ENCODE data around the gene FUT7.

Gene FUT7

DNA sequence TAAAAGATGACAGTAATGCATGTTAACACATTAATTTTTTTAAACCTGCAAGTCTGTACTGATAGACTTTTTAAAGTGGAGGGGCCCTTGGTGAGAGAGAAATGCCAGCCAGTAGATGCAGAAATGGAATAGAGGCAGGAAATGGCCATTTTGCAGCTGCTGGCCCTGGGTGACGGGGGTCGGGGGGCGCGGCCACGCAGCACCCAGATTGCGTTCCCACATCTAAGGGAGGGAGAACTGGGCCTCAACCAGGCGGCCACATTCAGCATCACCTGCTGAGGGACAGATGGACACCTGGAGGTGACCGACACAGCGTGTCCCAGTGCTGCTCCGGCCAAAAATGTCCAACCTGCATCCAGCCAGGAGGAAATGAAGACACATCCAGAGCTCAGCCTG lies 29.2 kb downstream of the FUT7 start:
- no peak for TF ChIP-seq JUND (IDR thresholded peaks at IDR 0.05; ENCODE audit: low read depth)
- in situ Hi-C loops (cut with HindIII; ENCODE audit: low pct_unique_long_range_greater_than_20kb, low sequenced_read_pairs), result no loop called here
- DNase-seq (ENCODE audit: low read depth in 1 of 2, low spot score in 1 of 2), result no peak

DNA sequence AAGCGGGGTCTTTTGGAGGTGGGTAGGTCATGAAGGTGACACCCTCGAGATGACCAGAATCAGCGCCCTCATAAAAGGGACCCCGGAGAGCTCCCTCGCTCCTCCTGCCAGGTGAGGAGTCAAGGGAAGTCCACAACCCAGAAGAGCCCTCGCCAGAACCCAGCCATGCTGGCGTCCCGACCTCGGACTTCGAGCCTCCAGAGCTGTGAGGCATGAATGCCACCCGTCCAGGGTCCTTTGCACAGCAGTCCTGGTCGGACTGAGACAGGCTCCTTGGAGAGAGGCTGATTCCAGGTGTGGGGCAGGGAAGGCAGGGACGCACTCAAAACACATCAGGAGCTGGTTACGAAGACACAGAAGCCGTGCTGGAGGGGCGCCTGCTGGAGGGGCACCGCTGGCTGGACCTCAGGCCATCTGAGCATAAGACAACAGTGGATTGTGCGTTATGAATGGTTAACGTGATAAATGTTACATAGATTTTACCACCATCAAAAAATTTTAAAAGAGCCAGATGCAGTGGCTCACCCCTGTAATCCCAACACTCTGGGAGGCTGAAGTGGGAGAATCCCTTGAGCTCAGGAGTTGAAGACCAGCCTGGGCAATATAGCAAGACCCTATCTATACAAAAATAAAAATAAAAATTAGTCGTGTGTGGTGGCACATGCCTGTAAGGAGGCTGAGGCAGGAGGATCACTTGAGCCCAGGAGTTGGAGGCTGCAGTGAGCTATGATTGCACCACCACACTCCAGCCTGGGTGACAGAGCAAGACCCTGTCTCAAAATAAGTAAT lies 29.8 kb downstream of the FUT7 start:
- in situ Hi-C loops (cut with HindIII; ENCODE audit: low pct_unique_long_range_greater_than_20kb, low sequenced_read_pairs), result no loop called here
- no peak for TF ChIP-seq JUND (IDR thresholded peaks at IDR 0.05; ENCODE audit: low read depth)
- no peak for DNase-seq (ENCODE audit: low read depth in 1 of 2, low spot score in 1 of 2)

DNA sequence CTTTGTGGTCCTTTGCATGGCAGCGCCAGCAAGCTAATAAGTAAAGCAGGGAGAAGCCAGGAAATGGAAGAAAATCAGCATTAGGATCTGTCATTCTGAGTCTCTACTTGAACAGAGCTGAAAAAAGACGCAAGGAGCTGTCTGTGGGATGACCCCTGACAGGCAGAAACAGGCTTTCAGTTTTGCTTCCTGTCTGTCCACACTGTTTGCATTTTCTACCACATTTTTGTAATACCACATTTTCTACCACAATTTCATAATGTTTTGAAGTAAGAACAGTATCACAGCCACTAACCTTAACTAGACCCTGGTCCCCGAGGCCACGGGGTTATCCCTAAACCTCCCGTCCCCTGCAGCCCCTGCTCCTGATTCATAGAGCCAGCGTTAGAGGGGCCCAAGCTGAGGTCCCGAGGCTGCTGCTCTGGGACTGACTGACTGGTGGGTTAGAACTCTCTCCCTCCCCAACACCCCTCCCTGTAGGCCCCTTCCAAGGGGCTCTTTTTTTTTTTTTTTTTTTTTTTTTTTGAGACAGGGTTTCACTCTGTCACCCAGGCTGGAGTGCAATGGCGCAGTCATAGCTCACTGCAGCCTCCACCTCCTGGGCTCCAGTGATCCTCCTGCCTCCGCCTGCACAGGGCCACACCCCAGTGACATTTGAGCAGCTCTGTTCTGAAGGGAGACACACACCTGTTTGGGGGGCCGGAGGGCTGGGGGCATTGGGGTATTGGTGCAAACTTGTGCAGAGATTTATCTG lies 31.5 kb downstream of the FUT7 start:
- no peak for TF ChIP-seq JUND (IDR thresholded peaks at IDR 0.05; ENCODE audit: low read depth)
- in situ Hi-C loops (cut with HindIII; ENCODE audit: low pct_unique_long_range_greater_than_20kb, low sequenced_read_pairs), result no loop called here
- no peak for DNase-seq (ENCODE audit: low read depth in 1 of 2, low spot score in 1 of 2)

DNA sequence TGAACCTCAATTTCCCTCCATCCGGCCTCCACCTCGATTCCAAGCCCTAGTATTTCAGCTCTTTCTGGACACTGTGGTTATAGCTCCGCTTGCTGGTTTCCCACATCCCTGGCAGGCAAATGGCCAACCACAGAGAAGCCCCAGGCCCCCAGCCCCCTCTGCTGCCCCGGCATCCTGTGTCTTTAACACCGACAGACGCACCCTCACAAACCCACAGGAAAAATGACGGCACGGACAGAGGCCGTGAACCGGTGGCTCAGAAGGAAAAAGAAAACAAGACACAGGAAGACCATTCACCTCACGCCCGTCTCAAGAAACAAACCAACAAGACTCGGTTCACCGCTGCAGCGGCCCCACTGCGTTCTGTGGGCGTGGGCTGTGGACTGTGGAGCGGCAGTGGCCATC lies 34.1 kb downstream of the FUT7 start:
- DNase-seq (ENCODE audit: low read depth in 1 of 2, low spot score in 1 of 2), result no peak
- TF ChIP-seq JUND (IDR thresholded peaks at IDR 0.05; ENCODE audit: low read depth), result no peak
- in situ Hi-C loops (cut with HindIII; ENCODE audit: low pct_unique_long_range_greater_than_20kb, low sequenced_read_pairs), result no loop called here

DNA sequence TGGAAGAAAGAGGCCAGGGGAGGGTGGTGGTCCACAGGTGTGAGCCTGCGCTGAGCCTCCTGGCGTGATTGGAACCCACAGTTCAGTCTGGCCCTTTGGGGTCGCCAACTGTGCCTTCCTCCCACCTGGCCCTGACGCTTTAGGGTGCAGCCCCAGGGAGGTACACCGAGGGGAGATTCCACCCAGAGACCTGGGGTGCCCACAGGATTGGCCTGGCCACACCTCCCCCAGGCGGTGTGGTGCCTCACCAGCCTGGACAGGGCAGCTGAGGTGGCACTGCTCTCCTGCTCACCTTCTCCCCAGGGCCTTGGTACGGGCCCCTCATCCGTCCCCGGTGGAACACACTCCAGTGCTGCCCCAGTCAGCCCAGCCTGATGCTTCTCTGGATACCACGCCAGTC lies 34.5 kb downstream of the FUT7 start:
- in situ Hi-C loops (cut with HindIII; ENCODE audit: low pct_unique_long_range_greater_than_20kb, low sequenced_read_pairs), result no loop called here
- DNase-seq (ENCODE audit: low read depth in 1 of 2, low spot score in 1 of 2), result peak in 1 of 2 experiments; percentile 41
- TF ChIP-seq JUND (IDR thresholded peaks at IDR 0.05; ENCODE audit: low read depth), result no peak

DNA sequence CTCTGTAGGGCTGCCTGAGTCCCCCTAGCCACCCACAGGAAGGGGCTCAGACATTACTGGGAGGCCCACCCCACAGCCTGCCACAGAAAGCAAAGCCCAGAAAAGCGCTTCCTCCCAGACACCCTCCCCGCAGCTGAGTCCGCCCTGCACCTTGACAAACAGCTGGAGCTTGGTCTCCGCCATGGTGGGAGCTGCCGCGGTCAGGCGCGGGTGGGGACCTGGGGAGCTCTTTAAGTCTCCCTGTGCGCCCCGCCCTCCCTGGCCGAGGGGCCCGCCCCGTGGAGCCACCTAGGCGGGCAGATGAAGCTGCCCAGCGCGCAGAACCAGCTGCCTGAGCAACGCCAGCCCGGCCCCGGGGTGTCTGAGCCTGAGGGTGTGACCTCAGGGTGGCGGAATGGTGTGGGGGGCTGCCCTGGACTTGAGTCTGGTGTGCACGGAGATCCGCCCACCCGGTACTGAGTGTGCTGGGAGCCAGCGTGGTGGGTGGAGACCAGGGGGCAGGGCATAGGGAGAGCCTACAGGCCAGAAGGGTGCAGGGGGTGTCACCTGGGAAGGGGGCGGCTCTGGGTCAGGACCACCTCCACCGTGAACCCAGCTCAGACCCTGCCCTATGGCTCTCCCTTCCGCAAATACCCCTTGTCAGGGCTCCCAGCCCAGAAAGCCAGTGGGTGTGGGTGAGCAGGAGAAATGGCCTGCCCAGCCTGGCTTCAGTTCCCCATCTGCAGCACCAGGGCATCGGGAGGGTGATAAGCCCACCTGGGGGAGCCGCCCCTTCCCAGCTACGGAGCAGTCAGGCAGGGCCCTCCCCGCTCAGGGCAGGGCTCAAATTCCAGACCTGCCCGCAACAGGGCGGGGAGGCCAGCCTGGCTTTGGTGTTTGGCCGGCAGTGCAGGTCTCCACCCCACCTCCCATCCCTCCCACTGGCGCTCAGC lies 35.3 kb downstream of the FUT7 start, which contains the start of gene CLIC3:
TSS of gene CLIC3 (minus strand) at position 208 of the 932 bp plus-strand sequence. CDS start at position 183, 25 bp downstream.
- peak; percentile 92 to 97 for DNase-seq (ENCODE audit: low read depth in 1 of 2, low spot score in 1 of 2)
- no peak for TF ChIP-seq JUND (IDR thresholded peaks at IDR 0.05; ENCODE audit: low read depth)
- in situ Hi-C loops (cut with HindIII; ENCODE audit: low pct_unique_long_range_greater_than_20kb, low sequenced_read_pairs), result no loop called here

DNA sequence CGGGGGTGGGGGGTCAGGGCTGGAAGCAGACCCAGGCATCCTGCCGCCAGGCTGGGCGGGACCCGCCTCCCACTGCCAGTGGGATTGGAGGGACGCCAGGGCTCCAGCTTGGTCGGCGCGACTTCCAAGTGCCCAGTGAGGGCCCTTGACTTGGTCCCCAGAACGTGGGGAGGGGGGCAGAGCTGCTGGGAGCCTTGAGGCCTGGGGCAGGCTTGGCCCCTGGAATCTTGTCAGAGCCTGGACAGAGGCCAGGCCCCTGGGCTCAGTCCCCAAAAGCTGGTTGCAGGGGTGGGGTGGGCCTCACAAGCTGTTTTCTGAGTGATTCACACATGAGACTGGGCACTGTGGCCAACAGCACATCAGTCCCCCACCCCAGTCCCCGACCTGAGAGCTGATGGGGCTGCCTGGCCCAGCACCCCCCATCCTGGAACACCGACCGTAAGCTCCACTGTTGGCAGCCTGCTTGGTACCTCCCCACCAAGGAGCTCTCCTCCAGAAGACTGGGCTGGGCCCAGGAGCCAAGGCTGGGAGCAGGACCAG lies 36.0 kb downstream of the FUT7 start:
- peak; percentile 48 to 67 for DNase-seq (ENCODE audit: low read depth in 1 of 2, low spot score in 1 of 2)
- in situ Hi-C loops (cut with HindIII; ENCODE audit: low pct_unique_long_range_greater_than_20kb, low sequenced_read_pairs), result no loop called here
- no peak for TF ChIP-seq JUND (IDR thresholded peaks at IDR 0.05; ENCODE audit: low read depth)

DNA sequence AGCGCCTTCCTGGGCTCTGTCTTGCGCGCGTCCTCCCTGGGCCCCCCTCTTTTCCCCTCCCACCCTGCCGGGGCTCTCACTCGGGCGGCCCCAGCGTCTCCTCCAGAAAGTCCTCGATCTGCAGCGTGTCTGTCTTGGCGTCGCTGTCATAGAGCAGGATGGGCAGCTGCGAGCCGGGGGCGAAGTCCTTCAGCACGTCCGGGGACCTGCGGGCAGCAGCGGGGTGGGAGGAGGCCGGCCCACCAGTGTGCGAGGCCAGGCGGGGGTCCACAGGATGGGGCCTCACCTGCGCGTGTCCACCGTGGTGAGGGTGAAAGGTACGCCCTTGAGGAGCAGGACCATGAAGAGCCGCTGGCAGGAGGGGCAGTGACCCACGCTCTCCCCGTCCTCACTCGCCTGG lies 36.5 kb downstream of the FUT7 start:
- TF ChIP-seq JUND (IDR thresholded peaks at IDR 0.05; ENCODE audit: low read depth), result no peak
- in situ Hi-C loops (cut with HindIII; ENCODE audit: low pct_unique_long_range_greater_than_20kb, low sequenced_read_pairs), result no loop called here
- DNase-seq (ENCODE audit: low read depth in 1 of 2, low spot score in 1 of 2), result no peak

DNA sequence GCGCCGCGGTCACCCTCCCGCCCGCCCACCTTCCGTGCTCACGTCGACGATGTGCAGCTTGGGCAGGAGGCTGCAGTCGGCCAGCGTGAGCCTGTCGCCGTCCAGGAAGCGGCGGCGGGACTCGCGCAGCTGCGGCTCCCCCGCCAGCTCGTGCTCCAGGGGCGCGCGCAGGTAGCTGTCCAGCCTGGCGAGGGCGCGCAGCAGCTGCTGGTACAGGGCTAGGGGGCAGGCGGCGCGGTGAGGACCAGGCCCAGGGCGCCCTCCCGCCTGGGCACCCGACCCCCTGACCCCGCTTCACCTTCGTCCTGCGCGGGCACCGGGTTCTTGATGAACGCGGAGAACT lies 37.0 kb downstream of the FUT7 start:
- no peak for DNase-seq (ENCODE audit: low read depth in 1 of 2, low spot score in 1 of 2)
- TF ChIP-seq JUND (IDR thresholded peaks at IDR 0.05; ENCODE audit: low read depth), result no peak
- in situ Hi-C loops (cut with HindIII; ENCODE audit: low pct_unique_long_range_greater_than_20kb, low sequenced_read_pairs), result no loop called here

DNA sequence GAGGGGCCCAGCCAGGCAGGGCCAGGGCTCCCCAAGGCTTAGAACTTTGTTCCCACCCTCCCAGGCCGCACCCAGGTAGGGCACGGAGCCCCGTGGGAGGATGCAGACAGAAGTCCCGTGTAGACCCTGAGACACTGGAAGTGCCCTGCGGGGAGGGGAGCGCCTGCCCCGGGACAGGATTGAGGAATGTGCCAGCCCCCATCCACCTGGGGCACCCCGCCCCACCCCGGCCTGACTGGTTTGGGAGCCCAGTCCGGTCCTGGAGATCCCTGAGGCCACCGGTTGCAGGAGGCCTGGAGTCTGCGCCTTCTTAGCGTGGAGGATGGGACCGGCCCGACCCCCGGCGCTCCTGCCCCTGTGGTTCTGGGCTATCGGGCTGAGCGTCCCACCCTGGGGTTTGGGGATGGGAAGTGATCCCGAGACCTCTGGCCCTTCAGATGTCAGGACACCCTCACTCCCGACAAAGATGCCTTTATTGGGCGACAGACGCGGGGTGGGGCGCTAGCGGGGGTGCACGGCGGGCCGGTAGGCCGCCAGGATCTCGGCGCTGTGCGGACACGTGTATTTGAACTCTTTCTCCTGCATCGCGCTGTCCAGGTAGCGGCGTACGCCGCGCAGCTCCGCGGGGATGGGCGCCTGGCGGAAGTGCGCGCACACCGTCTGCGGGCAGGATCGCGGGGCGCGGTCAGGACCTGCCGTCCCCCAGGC lies 37.6 kb downstream of the FUT7 start:
- DNase-seq (ENCODE audit: low read depth in 1 of 2, low spot score in 1 of 2), result peak; percentile 85 to 91
- in situ Hi-C loops (cut with HindIII; ENCODE audit: low pct_unique_long_range_greater_than_20kb, low sequenced_read_pairs), result no loop called here
- no peak for TF ChIP-seq JUND (IDR thresholded peaks at IDR 0.05; ENCODE audit: low read depth)

DNA sequence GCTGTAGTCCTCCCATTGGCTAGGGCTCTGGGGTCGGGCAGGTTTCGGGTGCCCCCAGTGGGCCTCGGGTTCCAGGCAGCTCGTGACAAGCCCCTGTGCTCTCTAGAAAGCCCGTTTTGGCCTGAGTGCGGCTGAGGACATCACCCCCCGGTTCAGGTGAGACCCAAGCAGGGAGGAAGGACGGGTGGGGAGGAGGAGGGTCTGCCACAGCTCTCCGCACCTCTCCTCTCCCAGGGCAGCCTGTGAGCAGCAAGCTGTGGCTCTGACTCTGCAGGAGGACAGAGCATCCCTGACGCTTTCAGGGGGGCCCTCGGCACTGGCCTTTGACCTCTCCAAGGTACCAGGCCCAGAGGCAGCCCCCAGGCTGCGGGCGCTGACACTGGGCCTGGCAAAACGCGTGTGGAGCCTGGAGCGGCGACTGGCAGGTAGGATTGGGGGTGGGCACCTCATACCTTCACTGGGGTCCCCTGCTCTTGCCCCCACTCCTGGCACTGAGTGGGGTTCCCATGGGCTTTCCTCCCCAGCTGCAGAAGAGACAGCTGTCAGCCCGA lies 39.0 kb downstream of the FUT7 start:
- DNase-seq (ENCODE audit: low read depth in 1 of 2, low spot score in 1 of 2), result no peak
- in situ Hi-C loops (cut with HindIII; ENCODE audit: low pct_unique_long_range_greater_than_20kb, low sequenced_read_pairs), result no loop called here
- TF ChIP-seq JUND (IDR thresholded peaks at IDR 0.05; ENCODE audit: low read depth), result no peak

All from T47D (cell line).